Measurements from ENCODE around the gene TM9SF4. TPM values are rescaled to one million over a fixed set of nuclear protein-coding genes. Genes with fewer than 3 reads are reported as not detected.
A peak's percentile ranks its signal among the peaks of the same experiment; 100 is the strongest.

The TM9SF4 gene
- total and polyA plus RNA-seq, 2 experiments from 2014 or later = 38.6 to 41.3 TPM

DNA sequence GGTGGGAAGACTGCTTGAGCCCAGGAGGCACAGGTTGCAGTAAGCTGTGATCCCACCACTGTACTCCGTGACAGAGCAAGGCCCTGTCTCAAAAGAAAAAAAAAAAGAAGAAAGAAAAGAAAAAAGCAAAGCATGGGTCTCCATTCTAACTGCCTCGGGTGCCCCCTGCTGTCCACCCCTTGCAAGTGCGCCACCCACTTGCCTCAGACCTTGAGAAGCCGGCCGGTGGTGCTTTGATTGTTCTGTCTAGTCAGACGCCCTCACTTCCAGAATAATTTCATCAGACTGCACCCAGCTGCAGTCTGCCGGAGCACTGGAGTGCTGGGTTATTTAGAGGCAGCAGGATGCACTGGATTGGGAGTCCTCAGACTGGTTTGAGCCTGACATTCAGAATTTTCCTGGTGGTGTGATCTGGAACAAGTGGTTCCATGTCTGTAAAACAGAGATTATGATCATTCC is 17.6 kb upstream of the TM9SF4 start:
- in situ Hi-C loops (cut with MboI) = no loop called here
- DNase-seq = peak; percentile 87
- Histone ChIP-seq H3K27me3 (replicated peaks; ENCODE audit: insufficient read depth) (peaks cover 35% of the 10 kb centered on the region), H3K9ac (no peak overlapping the region), H3K36me3 (ENCODE audit: low read depth) (no peaks in the 10 kb centered on the region), H3K4me2 (ENCODE audit: unreplicated experiment) (no peak overlapping the region), H3K27ac (no peak overlapping the region), H2AFZ (no peak overlapping the region), H3K9me2 (ENCODE audit: insufficient read depth) (no peaks in the 10 kb centered on the region), H3F3A (ENCODE audit: insufficient read depth) (no peaks in the 10 kb centered on the region), H3K4me3 (no peak overlapping the region), H4K20me1 (ENCODE audit: insufficient read depth) (no peaks in the 10 kb centered on the region), H3K9me3 (ENCODE audit: low read depth) (no peaks in the 10 kb centered on the region), H3K4me1 (ENCODE audit: insufficient read depth) (no peaks in the 10 kb centered on the region), H3K79me2 (ENCODE audit: insufficient read depth) (no peaks in the 10 kb centered on the region)
- 1 to 2% methylated on average over 7 of the region's 7 CpGs for WGBS, 2 experiments (ENCODE audit: low coverage in 1 of 2, low lambda C conversion rate in 2 of 2, missing lambda C conversion rate in 2 of 2)
- TF ChIP-seq EZH2 (IDR thresholded peaks at IDR 0.05; ENCODE audit: insufficient read depth, poor library complexity, severe bottlenecking) (no peak), EZH2phosphoT487 (IDR thresholded peaks at IDR 0.05; ENCODE audit: insufficient read depth, low read depth) (no peak)

DNA sequence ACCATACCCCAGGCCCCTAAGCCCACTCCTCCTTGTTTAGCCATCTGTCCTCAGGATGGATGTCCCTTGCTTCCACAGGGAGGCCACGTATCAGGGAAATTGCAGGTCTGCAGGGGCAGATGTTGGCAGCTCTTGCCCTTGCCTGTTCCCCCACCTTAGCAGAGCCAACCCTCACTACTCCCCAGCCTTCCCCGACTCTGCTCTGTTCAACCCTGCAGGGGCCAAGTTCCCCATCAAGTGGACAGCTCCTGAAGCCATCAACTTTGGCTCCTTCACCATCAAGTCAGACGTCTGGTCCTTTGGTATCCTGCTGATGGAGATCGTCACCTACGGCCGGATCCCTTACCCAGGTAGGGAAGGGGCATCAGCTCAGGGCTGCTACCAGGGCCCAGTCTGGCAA is 10.7 kb upstream of the TM9SF4 start:
- Histone ChIP-seq H3K36me3 (ENCODE audit: low read depth) (no peaks in the 10 kb centered on the region), H3K4me1 (ENCODE audit: insufficient read depth) (no peaks in the 10 kb centered on the region), H3K27ac (no peak overlapping the region), H3K9me2 (ENCODE audit: insufficient read depth) (no peaks in the 10 kb centered on the region), H4K20me1 (ENCODE audit: insufficient read depth) (no peaks in the 10 kb centered on the region), H2AFZ (no peak overlapping the region), H3K27me3 (replicated peaks; ENCODE audit: insufficient read depth) (peaks cover 55% of the 10 kb centered on the region), H3K9ac (no peak overlapping the region), H3K4me3 (no peak overlapping the region), H3F3A (ENCODE audit: insufficient read depth) (no peaks in the 10 kb centered on the region), H3K9me3 (ENCODE audit: low read depth) (no peaks in the 10 kb centered on the region), H3K79me2 (ENCODE audit: insufficient read depth) (no peaks in the 10 kb centered on the region), H3K4me2 (ENCODE audit: unreplicated experiment) (no peak overlapping the region)
- in situ Hi-C loops (cut with MboI) = no loop called here
- no peak for DNase-seq
- no peak for TF ChIP-seq EZH2 (IDR thresholded peaks at IDR 0.05; ENCODE audit: insufficient read depth, poor library complexity, severe bottlenecking)
- no peak for TF ChIP-seq EZH2phosphoT487 (IDR thresholded peaks at IDR 0.05; ENCODE audit: insufficient read depth, low read depth)
- 33 to 48% methylated on average over 6 of the region's 6 CpGs for WGBS, 2 experiments (ENCODE audit: low coverage in 1 of 2, low lambda C conversion rate in 2 of 2, missing lambda C conversion rate in 2 of 2)

DNA sequence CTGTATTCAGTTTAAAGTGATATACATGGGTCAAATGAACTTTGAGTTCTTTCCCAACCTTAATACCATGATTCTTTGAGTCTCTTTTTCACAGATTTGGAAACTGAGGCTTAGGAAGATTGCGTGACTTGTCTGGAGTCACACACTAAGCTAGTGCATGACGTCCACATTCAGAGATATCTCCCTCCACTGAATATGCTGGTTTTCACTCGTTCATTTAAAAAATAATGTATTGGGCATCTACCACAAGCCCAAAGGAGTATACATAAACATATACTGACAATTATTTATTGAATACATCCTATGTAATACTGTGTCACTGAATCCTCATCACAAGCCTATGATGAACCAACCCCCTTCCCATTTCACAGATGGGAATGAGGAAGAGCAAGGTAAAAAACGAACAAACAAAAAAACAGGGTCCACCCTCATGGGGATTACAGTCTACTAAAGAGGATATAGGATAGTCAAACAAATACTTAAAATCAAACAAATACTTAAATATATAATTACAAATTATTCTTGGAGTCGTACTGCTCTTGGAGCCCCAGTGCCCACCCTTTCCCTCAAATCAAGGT is 611 bp upstream of the TM9SF4 start:
- H2AFZ ChIP-seq = peak overlapping the region; percentile 88
- no peak overlapping the region for H3K27ac ChIP-seq
- WGBS, 2 experiments (ENCODE audit: low coverage in 1 of 2, low lambda C conversion rate in 2 of 2, missing lambda C conversion rate in 2 of 2) = 47 to 48% methylated on average over 5 of the region's 5 CpGs
- H3K79me2 ChIP-seq (ENCODE audit: insufficient read depth) = peaks cover 43% of the 10 kb centered on the region
- peaks cover 13% of the 10 kb centered on the region for H3K4me1 ChIP-seq (ENCODE audit: insufficient read depth)
- H3K9me3 ChIP-seq (ENCODE audit: low read depth) = no peaks in the 10 kb centered on the region
- H3K9me2 ChIP-seq (ENCODE audit: insufficient read depth) = no peaks in the 10 kb centered on the region
- 0 out of 2 replicates have a peak, but pooled peaks cover 4% of the 10 kb centered on the region for H4K20me1 ChIP-seq (ENCODE audit: insufficient read depth)
- no peak for DNase-seq
- H3F3A ChIP-seq (ENCODE audit: insufficient read depth) = no peaks in the 10 kb centered on the region
- peak overlapping the region; percentile 92; the same call in 1 of the 2 replicates for H3K4me3 ChIP-seq
- no peaks in the 10 kb centered on the region for H3K36me3 ChIP-seq (ENCODE audit: low read depth)
- H3K9ac ChIP-seq = peak overlapping the region; percentile 97
- no peak for TF ChIP-seq EZH2 (IDR thresholded peaks at IDR 0.05; ENCODE audit: insufficient read depth, poor library complexity, severe bottlenecking)
- no peak for TF ChIP-seq EZH2phosphoT487 (IDR thresholded peaks at IDR 0.05; ENCODE audit: insufficient read depth, low read depth)
- peak overlapping the region; percentile 99 for H3K4me2 ChIP-seq (ENCODE audit: unreplicated experiment)
- peaks cover 13% of the 10 kb centered on the region for H3K27me3 ChIP-seq (replicated peaks; ENCODE audit: insufficient read depth)
- in situ Hi-C loops (cut with MboI) = no loop called here

DNA sequence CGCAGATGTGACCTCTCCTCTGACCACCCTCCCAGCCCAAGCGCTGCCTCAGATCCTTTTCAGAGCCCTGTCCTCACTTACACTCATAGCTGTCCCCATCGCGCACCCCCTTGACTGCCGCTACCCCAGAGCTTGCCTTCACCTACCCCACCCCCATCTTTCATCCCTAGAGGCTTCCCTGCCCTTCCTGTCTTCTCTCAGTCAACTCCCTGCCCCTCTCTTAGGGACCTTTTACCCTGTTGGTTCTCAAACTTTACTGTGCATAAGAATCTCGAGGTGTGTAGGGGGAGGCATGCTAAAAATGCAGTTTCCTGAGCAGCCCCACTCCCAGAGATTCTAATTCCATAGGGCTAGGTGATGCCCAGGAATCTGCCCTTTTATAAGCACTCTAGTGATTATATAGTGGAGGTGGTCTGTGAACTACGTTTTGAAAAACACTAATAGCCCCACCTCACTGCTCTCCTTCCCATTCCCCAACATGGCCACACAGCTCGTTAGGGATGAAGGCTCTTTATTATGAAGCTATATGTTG is 725 bp downstream of the TM9SF4 start:
- 0 out of 2 replicates have a peak, but pooled peaks cover 4% of the 10 kb centered on the region for H3K27me3 ChIP-seq (replicated peaks; ENCODE audit: insufficient read depth)
- WGBS, 2 experiments (ENCODE audit: low coverage in 1 of 2, low lambda C conversion rate in 2 of 2, missing lambda C conversion rate in 2 of 2) = 2% methylated on average over 8 of the region's 8 CpGs
- H3K4me1 ChIP-seq (ENCODE audit: insufficient read depth) = peaks cover 13% of the 10 kb centered on the region
- in situ Hi-C loops (cut with MboI) = no loop called here
- H3K4me2 ChIP-seq (ENCODE audit: unreplicated experiment) = peak overlapping the region; percentile 99
- H3K36me3 ChIP-seq (ENCODE audit: low read depth) = no peaks in the 10 kb centered on the region
- H3K9ac ChIP-seq = peak overlapping the region; percentile 97
- peak overlapping the region; percentile 92 for H3K4me3 ChIP-seq
- peak overlapping the region; percentile 88 for H2AFZ ChIP-seq
- no peaks in the 10 kb centered on the region for H3F3A ChIP-seq (ENCODE audit: insufficient read depth)
- peak overlapping the region; percentile 95 for H3K27ac ChIP-seq
- no peak for DNase-seq
- H3K9me2 ChIP-seq (ENCODE audit: insufficient read depth) = no peaks in the 10 kb centered on the region
- no peaks in the 10 kb centered on the region for H3K9me3 ChIP-seq (ENCODE audit: low read depth)
- H4K20me1 ChIP-seq (ENCODE audit: insufficient read depth) = 0 out of 2 replicates have a peak, but pooled peaks cover 4% of the 10 kb centered on the region
- TF ChIP-seq EZH2phosphoT487 (IDR thresholded peaks at IDR 0.05; ENCODE audit: insufficient read depth, low read depth) (no peak), EZH2 (IDR thresholded peaks at IDR 0.05; ENCODE audit: insufficient read depth, poor library complexity, severe bottlenecking) (no peak)
- peaks cover 56% of the 10 kb centered on the region for H3K79me2 ChIP-seq (ENCODE audit: insufficient read depth)
